WERI-Rb-1 (cell line): ENCODE data around the gene NRXN3.

Source experiments
- DNase-seq: peaks from one replicate; pipeline ENCODE4 v3.0.0-alpha.2; 2020
- H3K27ac ChIP-seq: fragments of 250-450 bp; sonication (Bioruptor Pico); 2 replicates; pipeline ENCODE4 v1.5.1; 2020; ENCODE audit warnings: mild to moderate bottlenecking, moderate library complexity
- H3K27me3 ChIP-seq: fragments of 250-450 bp; sonication (Bioruptor Pico); 2 replicates; pipeline ENCODE4 v1.5.1; 2021; ENCODE audit warnings: mild to moderate bottlenecking, low read depth, moderate library complexity; ENCODE audit not compliant: insufficient read depth, severe bottlenecking
- H3K36me3 ChIP-seq: fragments of 250-450 bp; sonication (Bioruptor Pico); 2 replicates; pipeline ENCODE4 v1.5.1; 2020; ENCODE audit warnings: mild to moderate bottlenecking, moderate library complexity
- H3K4me3 ChIP-seq: 2 replicates; pipeline ENCODE4 v1.5.1; 2011; ENCODE audit warnings: low read depth, mild to moderate bottlenecking, control low read depth, low read length
- H3K9me3 ChIP-seq: fragments of 250-450 bp; sonication (Bioruptor Pico); 2 replicates; pipeline ENCODE4 v1.5.1; 2021; ENCODE audit warnings: mild to moderate bottlenecking, moderate library complexity; ENCODE audit not compliant: severe bottlenecking
- CTCF ChIP-seq: IDR thresholded peaks from 2 replicates; pipeline ENCODE4 v1.5.1; 2011; ENCODE audit warnings: low read depth, mild to moderate bottlenecking, control low read depth, inconsistent platforms, low read length

NRXN3 gene

GRCh38 chr14:79408696-79409095 is 1238.5 kb downstream of the NRXN3 start:
- Histone ChIP-seq H3K4me3 (no peak overlapping the region), H3K9me3 (no peaks in the 10 kb centered on the region), H3K36me3 (no peaks in the 10 kb centered on the region), H3K27ac (no peak overlapping the region), H3K27me3 (no peaks in the 10 kb centered on the region)
- no peak for DNase-seq
- no peak for TF ChIP-seq CTCF

GRCh38 chr14:79411403-79412174 is 1241.4 kb downstream of the NRXN3 start:
- no peak for TF ChIP-seq CTCF
- no peak for DNase-seq
- no peak overlapping the region for H3K4me3 ChIP-seq
- H3K9me3 ChIP-seq = peaks cover 3% of the 10 kb centered on the region
- no peak overlapping the region for H3K27ac ChIP-seq
- H3K27me3 ChIP-seq = no peaks in the 10 kb centered on the region
- no peaks in the 10 kb centered on the region for H3K36me3 ChIP-seq

- no peak for DNase-seq
- H3K27ac ChIP-seq = no peak overlapping the region
- H3K4me3 ChIP-seq = no peak overlapping the region
- no peaks in the 10 kb centered on the region for H3K27me3 ChIP-seq
- H3K9me3 ChIP-seq = peaks cover 7% of the 10 kb centered on the region
- H3K36me3 ChIP-seq = no peaks in the 10 kb centered on the region
- no peak for TF ChIP-seq CTCF
These were observed 1242.6 kb downstream of the NRXN3 start for GRCh38 chr14:79412822-79413221.

GRCh38 chr14:79413734-79414428 is 1243.7 kb downstream of the NRXN3 start:
- no peak for TF ChIP-seq CTCF
- H3K36me3 ChIP-seq = no peaks in the 10 kb centered on the region
- H3K4me3 ChIP-seq = no peak overlapping the region
- H3K27me3 ChIP-seq = no peaks in the 10 kb centered on the region
- no peak for DNase-seq
- H3K9me3 ChIP-seq = peaks cover 7% of the 10 kb centered on the region
- H3K27ac ChIP-seq = no peak overlapping the region; the same call in 1 of the 2 replicates

- H3K27ac ChIP-seq = no peak overlapping the region
- no peaks in the 10 kb centered on the region for H3K27me3 ChIP-seq
- TF ChIP-seq CTCF = no peak
- no peak for DNase-seq
- peaks cover 7% of the 10 kb centered on the region for H3K9me3 ChIP-seq
- H3K4me3 ChIP-seq = no peak overlapping the region
- H3K36me3 ChIP-seq = no peaks in the 10 kb centered on the region
These were observed 1245.6 kb downstream of the NRXN3 start for GRCh38 chr14:79415726-79416125.
